Right renal cortex interstitium (tissue), 3 donors: Measurements from ENCODE around the gene TM9SF2. TPM values are rescaled to one million over a fixed set of nuclear protein-coding genes. Genes with fewer than 3 reads are reported as not detected.
"Not testable (repeated sequence)": the region's sequence is repeated elsewhere in the genome, so short reads cannot be mapped to it uniquely, and the experiment has no call there.

Source experiments
- DNase-seq, 3 donors: peaks; one replicate each; pipeline ENCODE4 v3.0.0-alpha.2; 2013; ENCODE audit warnings: low read depth in 3 of 3, low spot score in 2 of 3
- polyA plus RNA-seq, 3 donors: library from polyadenylated mRNA; unstranded; fragments of 120-200 nt; gene quantifications; one replicate each; pipeline ENCODE4 v1.2.1, GENCODE V29; 2013; ENCODE audit not compliant: insufficient read length in 3 of 3

TM9SF2 gene, protein sequence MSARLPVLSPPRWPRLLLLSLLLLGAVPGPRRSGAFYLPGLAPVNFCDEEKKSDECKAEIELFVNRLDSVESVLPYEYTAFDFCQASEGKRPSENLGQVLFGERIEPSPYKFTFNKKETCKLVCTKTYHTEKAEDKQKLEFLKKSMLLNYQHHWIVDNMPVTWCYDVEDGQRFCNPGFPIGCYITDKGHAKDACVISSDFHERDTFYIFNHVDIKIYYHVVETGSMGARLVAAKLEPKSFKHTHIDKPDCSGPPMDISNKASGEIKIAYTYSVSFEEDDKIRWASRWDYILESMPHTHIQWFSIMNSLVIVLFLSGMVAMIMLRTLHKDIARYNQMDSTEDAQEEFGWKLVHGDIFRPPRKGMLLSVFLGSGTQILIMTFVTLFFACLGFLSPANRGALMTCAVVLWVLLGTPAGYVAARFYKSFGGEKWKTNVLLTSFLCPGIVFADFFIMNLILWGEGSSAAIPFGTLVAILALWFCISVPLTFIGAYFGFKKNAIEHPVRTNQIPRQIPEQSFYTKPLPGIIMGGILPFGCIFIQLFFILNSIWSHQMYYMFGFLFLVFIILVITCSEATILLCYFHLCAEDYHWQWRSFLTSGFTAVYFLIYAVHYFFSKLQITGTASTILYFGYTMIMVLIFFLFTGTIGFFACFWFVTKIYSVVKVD
- polyA plus RNA-seq, result 100 to 1,000 TPM; 231 to 232 (median 232) TPM

DNA sequence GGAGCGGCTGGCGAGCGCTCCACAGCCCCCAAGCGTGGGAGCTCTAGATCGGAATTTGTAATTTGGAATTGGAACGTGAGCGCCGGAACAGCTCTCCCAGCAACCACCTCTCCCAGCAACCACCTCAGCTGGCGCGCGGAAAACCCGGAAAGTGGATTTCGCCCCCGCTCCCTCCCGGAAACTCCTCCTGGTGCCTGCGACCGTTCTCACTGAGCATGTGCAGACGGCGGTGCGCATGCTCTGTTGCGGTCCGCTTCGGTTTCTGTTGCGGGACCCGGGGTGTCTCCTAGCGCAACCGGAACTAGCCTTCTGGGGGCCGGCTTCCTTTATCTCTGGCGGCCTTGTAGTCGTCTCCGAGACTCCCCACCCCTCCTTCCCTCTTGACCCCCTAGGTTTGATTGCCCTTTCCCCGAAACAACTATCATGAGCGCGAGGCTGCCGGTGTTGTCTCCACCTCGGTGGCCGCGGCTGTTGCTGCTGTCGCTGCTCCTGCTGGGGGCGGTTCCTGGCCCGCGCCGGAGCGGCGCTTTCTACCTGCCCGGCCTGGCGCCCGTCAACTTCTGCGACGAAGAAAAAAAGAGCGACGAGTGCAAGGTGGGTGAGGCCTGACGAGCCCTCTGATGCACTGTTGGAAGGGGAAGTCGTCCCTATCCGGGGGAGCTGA, at the start of gene TM9SF2:
TSS of gene TM9SF2 (plus strand) at position 289 of the 664 bp plus-strand sequence. CDS start at position 424, 135 bp downstream.
- DNase-seq, result peak; percentile 95 to 97 (median 97)

DNA sequence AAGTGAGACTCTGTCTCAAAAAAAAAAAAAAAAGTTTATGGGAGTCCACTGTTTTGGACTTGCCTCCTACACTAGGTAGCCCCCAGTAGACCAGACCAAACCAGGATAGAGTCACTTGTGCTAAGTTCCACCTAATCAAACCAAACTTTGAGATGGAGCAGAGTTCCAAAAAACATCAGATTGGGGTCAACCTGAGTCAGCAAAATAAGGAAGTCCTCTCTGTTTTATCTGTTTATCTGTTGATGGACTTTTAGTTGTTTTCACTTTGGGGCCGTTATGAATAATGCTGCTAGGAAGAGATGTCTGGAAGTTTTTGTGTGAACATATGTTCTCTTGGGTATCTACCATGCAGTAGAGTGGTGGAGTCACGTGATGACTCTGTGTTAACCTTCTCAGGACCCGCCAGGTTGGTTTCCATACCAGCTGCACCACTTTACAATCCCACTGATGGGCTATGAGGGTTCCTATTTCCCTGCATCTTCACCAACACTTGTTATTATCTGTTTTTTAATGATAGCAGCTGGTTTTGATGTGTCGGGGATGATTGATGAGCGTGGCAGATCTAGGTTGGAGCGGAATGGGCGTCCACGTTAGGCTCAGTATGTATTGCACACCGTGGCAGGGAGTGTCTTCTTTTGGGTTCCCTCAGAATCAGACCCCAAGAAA, 46.6 kb upstream of the TM9SF2 start:
- no peak for DNase-seq

- no peak for DNase-seq
Observed at GRCh38 chr13:99459099-99459850, 42.0 kb upstream of the TM9SF2 start.

GRCh38 chr13:99460802-99461201, 40.5 kb upstream of the TM9SF2 start:
- DNase-seq, result not testable (repeated sequence)

- no peak for DNase-seq
Observed at GRCh38 chr13:99463646-99464397, 37.5 kb upstream of the TM9SF2 start.

DNA sequence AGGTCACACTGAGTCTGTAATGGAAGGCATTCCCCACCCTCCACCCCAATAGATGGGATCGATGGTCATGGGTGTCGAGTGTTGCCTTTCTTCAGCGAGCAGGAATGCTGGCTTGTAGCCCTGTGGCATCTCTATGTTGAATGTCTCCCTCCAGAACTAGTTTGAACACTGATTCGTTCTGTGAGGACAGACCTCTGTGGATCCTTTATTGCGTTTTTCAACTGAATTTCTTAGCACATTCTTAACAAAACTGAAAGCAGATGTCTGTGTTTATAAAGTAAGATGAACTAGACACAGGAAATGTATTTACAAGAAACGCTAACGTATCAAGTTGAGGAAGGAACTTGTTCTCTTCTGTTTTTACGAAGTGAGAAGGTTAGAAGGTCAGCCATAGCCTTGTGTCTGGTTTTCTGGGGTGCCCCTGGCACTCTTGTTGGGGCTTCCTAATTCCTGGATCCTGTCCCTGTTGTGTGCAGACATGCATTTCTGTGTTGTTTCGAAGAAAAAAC, 36.8 kb upstream of the TM9SF2 start:
- DNase-seq, result no peak

GRCh38 chr13:99465454-99465853, 35.8 kb upstream of the TM9SF2 start:
- DNase-seq, result no peak

- no peak for DNase-seq
Observed at GRCh38 chr13:99467764-99468163, 33.5 kb upstream of the TM9SF2 start.

- DNase-seq, result no peak
Observed at GRCh38 chr13:99469041-99469440, 32.2 kb upstream of the TM9SF2 start.

- no peak for DNase-seq
Observed at GRCh38 chr13:99470027-99470426, 31.2 kb upstream of the TM9SF2 start.

GRCh38 chr13:99471221-99472121, 29.8 kb upstream of the TM9SF2 start:
- DNase-seq, result no peak

DNA sequence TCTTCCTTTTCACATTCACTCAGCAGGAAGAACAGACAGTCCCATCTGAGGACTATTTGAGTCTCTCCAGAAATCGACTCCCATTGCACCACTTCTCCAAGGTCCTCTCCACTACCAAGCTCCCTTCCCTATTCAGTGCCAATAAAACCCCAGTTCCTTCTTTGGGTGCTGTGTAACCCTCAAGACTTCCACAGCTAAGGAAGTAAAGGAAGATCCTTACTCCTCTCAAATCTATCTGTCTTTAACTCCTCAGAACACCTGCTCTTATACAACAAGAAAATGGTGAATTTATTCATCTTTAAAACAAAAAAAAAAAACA, 29.2 kb upstream of the TM9SF2 start:
- DNase-seq, result no peak

DNA sequence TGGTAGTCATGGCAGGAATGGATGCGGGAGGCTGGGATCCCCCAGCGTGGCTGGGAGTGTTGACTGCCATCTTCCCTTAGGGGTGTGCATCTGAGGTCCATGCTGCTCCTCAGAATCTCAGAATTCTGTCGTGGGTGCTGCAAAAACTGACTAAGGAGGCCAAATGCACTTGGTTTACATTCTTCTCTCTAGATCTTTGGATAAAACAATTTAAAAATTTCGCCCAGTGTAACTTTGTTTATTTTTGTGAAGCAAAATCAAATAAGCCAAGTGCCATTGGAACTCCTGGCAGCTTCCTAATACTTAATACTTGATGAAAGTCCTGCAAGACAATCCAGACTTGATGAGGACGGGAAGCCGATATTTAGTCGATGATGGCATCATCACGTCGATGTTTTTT, 27.8 kb upstream of the TM9SF2 start:
- no peak for DNase-seq

GRCh38 chr13:99476648-99477047, 24.6 kb upstream of the TM9SF2 start:
- no peak for DNase-seq

DNA sequence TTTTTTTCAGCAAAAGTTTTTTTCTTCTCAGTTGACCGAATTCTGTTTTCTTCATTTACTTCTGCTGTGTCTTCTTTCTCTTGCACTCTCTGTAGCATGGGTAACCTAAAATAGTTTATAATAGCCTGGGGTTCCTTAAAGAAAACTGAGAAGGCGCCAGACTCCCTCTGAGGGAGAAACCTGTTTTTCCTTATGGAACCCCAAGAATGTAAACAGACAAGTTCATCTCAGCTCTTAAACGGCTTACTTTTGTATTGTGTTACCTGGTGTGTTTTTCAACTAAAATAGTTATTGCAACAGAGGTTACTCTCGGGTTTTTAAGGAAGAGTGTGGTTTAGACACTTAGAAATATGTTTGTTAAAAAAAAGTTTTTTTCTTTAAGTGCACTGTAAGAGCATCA, 23.8 kb upstream of the TM9SF2 start:
- DNase-seq, result no peak

DNA sequence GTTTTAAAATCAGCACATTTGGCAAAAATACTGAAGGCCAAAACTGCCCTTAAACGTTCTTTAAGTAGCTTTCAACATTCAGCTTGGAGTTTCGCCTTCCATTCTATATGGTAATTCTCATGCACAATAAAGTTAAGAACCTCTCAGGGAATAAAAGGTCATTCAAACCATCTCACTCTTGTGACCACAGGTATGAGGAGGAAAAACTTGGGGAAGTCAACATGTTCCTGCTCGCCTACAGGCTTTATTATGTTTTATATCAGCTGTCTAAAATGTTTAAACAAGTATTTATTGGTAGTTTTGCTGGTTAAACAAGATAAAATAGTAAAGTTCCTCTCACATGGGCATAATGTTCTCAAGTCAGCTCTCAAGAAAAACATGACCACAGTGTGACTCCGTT, 19.9 kb upstream of the TM9SF2 start:
- DNase-seq, result no peak

- no peak for DNase-seq
Observed at GRCh38 chr13:99484473-99484872, 16.8 kb upstream of the TM9SF2 start.

DNA sequence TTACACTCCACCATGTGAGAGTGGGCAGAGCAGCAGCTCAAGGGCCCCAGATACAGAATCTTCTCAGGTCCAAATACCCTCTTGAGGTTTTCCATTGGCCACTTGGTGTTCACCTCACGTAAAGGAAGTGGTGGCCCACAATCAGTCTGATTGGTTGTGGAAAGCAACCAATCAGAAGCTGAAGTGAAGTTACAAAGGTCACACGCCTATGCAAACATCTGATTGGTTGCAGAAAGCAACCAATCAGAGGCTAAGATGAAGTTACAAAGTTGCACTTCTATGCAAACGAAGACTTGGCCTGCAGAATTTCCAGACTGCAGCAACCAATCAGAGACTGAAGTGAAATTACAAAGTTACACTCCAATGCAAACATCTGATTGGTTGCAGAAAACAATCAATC, 14.3 kb upstream of the TM9SF2 start:
- DNase-seq, result no peak

DNA sequence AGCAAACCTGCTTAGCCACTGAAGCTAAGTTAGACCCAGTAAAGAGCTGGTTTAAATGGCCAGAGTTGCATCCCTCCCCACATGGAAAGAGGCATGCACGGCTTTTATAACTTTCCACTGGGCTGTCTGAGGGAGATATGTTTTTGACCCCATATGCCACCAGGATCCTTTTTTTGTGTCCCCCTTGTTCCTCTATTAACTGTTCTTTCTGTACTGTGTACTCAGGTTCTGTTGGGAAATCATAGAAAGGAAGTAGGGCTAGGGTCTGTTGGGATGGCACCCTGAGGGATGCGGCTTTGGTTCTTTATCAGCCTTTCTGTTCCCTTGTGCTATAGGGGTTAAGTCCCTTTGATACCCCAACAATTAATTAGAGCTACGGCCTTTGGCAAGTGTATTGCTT, 12.2 kb upstream of the TM9SF2 start:
- no peak for DNase-seq
